ENCODE measurements around the gene ERCC6L2. TPM values are rescaled to one million over a fixed set of nuclear protein-coding genes. Genes with fewer than 3 reads are reported as not detected.

Gene ERCC6L2
- total RNA-seq, 3 donors from 2014 or later, result 69.9 to 100.0 (median 71.4) TPM

DNA sequence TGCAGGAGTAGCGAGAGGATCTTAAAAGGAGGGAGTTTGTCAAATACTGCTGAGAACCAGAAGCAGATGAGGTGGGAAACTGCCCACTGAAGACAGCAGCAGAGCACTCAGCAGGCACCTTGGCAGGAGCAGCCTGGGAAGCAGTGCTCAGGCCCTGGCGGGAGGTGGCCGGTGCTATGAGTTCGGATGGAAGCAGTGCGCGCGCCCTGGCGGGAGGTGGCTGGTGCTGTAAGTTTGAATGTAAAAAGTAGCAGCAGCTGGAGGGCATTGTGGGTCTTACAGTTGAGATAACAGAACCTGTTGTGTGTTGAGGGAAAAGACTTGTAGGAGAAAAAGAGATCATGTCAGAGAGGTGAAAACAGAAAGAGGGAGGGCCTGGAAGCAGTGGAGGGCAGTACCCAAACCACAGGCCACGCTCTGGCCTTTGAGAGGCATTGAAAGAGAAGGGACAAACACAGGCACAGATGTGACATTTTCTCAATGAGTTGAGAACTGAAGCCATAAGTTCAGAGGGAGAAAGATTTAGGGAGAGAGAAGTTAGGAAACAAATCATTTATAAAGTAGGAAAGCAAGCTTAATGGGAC, 130.9 kb downstream of the ERCC6L2 start:
- intact Hi-C loops (cut with DNase I; ENCODE audit: low total_unique reads), result no loop called here
- no peaks in the 10 kb centered on the region for H3K36me3 ChIP-seq

DNA sequence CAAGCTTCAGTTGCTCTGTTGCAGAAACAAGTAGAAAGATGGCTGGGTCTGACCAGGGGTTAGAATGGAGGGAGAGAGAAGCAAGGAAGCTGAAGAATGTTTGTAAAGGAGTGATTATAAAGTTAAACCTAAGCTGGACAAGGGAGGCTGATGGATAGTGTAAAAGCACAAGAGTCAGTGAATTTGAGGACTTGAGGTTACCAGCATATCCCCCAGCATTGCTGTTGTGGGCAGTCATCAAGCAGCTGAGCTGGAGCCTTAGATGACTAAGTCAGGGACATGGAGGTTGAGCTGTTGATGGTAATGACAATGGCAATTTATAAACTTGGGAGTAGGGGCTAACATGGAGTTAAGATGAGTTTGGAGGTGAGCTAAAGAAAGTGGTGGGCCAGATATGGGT, 131.5 kb downstream of the ERCC6L2 start:
- peaks cover 0 to 6% of the 10 kb centered on the region in 2 donors for H3K9me3 ChIP-seq
- TF ChIP-seq POLR2AphosphoS5 (IDR thresholded peaks at IDR 0.05) (no peak), CTCF (IDR thresholded peaks at IDR 0.05) (no peak), POLR2A (IDR thresholded peaks at IDR 0.05) (no peak)
- H3K36me3 ChIP-seq, result no peaks in the 10 kb centered on the region
- H3K27ac ChIP-seq, result no peak overlapping the region
- H3K4me1 ChIP-seq, result no peaks in the 10 kb centered on the region
- no peaks in the 10 kb centered on the region for H3K27me3 ChIP-seq
- intact Hi-C loops (cut with DNase I; ENCODE audit: low total_unique reads), result no loop called here
- no peak overlapping the region for H3K4me3 ChIP-seq
- no peak for DNase-seq (ENCODE audit: low spot score in 2 of 2)

More for the DNA sequence above, 130.9 kb downstream of the ERCC6L2 start:
- Histone ChIP-seq H3K27me3 (no peaks in the 10 kb centered on the region), H3K27ac (no peak overlapping the region), H3K9me3 (peaks cover 0 to 9% of the 10 kb centered on the region in 2 donors), H3K4me3 (no peak overlapping the region), H3K4me1 (no peaks in the 10 kb centered on the region)
- no peak for TF ChIP-seq CTCF (IDR thresholded peaks at IDR 0.05)
- TF ChIP-seq POLR2A (IDR thresholded peaks at IDR 0.05), result no peak
- no peak for TF ChIP-seq POLR2AphosphoS5 (IDR thresholded peaks at IDR 0.05)
- no peak for DNase-seq (ENCODE audit: low spot score in 2 of 2)

DNA sequence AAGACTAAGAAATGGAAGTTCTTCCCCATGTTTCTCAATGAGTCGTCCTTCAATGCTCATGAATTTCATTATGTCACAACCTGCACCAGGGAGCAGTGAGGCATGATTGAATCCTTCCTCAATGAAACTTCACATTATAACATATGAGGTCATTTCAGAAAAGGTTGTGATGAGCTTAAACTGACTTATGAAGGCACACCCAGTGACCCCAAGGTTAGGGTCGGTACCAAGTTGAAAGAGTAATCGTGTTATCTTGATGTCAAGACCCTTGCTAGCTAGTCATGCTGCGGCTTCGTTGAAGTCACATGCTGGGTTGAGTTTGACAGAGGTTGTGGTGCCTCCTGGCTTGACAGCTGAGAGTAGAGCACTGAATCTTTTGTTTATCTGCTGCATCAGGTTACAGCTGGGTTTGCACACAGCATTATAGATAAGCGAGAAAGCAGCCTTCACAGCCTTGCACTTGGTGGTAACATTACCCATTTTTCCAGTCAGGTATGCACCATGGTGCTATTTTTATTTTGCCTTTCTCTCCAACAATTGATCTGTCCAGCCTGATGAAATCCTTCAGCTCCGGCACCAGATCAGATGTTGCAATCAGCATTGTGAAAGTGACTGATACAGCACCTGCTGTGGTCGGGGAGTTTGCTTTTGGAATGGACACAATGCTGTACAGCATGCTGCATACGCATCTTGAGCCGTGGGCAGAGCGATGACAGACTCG, 133.2 kb downstream of the ERCC6L2 start:
- intact Hi-C loops (cut with DNase I; ENCODE audit: low total_unique reads), result loop anchor here (2.0 kb wide), 1 partner anchor 72 kb away; no protein-coding TSS in a partner anchor
- Histone ChIP-seq H3K4me1 (no peaks in the 10 kb centered on the region), H3K36me3 (no peaks in the 10 kb centered on the region), H3K27ac (no peak overlapping the region), H3K9me3 (no peaks in the 10 kb centered on the region), H3K4me3 (no peak overlapping the region), H3K27me3 (no peaks in the 10 kb centered on the region)
- no peak for DNase-seq (ENCODE audit: low spot score in 2 of 2)
- TF ChIP-seq POLR2A (IDR thresholded peaks at IDR 0.05) (no peak), POLR2AphosphoS5 (IDR thresholded peaks at IDR 0.05) (no peak), CTCF (IDR thresholded peaks at IDR 0.05) (no peak)

GRCh38 chr9:96009223-96009602, 133.7 kb downstream of the ERCC6L2 start:
- H3K4me1 ChIP-seq, result no peaks in the 10 kb centered on the region
- no peaks in the 10 kb centered on the region for H3K36me3 ChIP-seq
- no peak overlapping the region for H3K27ac ChIP-seq
- intact Hi-C loops (cut with DNase I; ENCODE audit: low total_unique reads), result loop anchor here (2.0 kb wide), 1 partner anchor 72 kb away; no protein-coding TSS in a partner anchor
- DNase-seq (ENCODE audit: low spot score in 2 of 2), result no peak
- TF ChIP-seq POLR2A (IDR thresholded peaks at IDR 0.05) (no peak), CTCF (IDR thresholded peaks at IDR 0.05) (no peak), POLR2AphosphoS5 (IDR thresholded peaks at IDR 0.05) (no peak)
- H3K4me3 ChIP-seq, result no peak overlapping the region
- no peaks in the 10 kb centered on the region for H3K27me3 ChIP-seq
- no peaks in the 10 kb centered on the region for H3K9me3 ChIP-seq
